Measurements from ENCODE around the gene TRIM59. TPM values are rescaled to one million over a fixed set of nuclear protein-coding genes. Genes with fewer than 3 reads are reported as not detected.

Gene TRIM59
- total and polyA plus RNA-seq, 9 of the 15 experiments (the other 6 are each of a cell fraction or from before 2014, with no cell fraction given): 16.8 to 101 (median 34.8) TPM

MicroRNA genes within 50 kb of the gene (microRNA counts, 767-probe panel; counts per million panel counts)
- 7,856 counts per million, percentile 98 among the panel's probes with 10 or more counts for microRNA hsa-miR-15b-5p

Small RNAs within 50 kb of the gene (microRNA-seq; reads per million reads assigned to microRNA genes)
- gene MIR15B (ENCODE audit: borderline microRNAs expressed): 656 reads per million, percentile 90 among the genes with 10 or more reads in this experiment
- 3,274 reads per million, percentile 96 among the genes with 10 or more reads in this experiment for gene MIR16-2 (ENCODE audit: borderline microRNAs expressed)

Small RNAs within 50 kb of the gene (small RNA-seq; reads per million reads assigned to genes)
- gene MIR15B: 99.6 reads per million, percentile 98 among the genes with 10 or more reads in this experiment
- 30.8 reads per million, percentile 97 among the genes with 10 or more reads in this experiment for gene MIR16-2
- gene RNU7-136P: not detected

Other genes with a start within 250 kb of the TRIM59 start
- gene C3orf80, start 224.4 kb downstream of the TRIM59 start, total RNA-seq (2014; rRNA removed): 0.14 and 0.33 TPM in 2 replicates
- 0.07 and 0.13 TPM in 2 replicates for gene C3orf80, start 224.4 kb downstream of the TRIM59 start, total RNA-seq (2014; rRNA removed; fragmentation: Illumina TruSeq; extraction: Trizol)
- 0.08 and 0.11 TPM in 2 replicates for gene C3orf80, start 224.4 kb downstream of the TRIM59 start, total RNA-seq (2015; rRNA removed; fragmentation: Illumina TruSeq; extraction: Trizol)
- gene C3orf80, start 224.4 kb downstream of the TRIM59 start, total RNA-seq (2021): 0.60 and 0.75 TPM in 2 replicates
- 0.07 and 0.16 TPM in 2 replicates for gene C3orf80, start 224.4 kb downstream of the TRIM59 start, polyA plus RNA-seq (2011; rRNA removed)
- 0.06 and 0.18 TPM in 2 replicates for gene C3orf80, start 224.4 kb downstream of the TRIM59 start, polyA plus RNA-seq (2014; fragmentation: Illumina TruSeq; extraction: Trizol)
- under 1 TPM; 0.03 to 0.04 TPM for gene C3orf80, start 224.4 kb downstream of the TRIM59 start, polyA plus RNA-seq (2014; fragmentation: Nextera tagmentation; extraction: Ambion mirVana)
- 0.16 and 0.31 TPM in 2 replicates for gene C3orf80, start 224.4 kb downstream of the TRIM59 start, polyA plus RNA-seq (2014; rRNA removed)
- 7.5 and 9.5 TPM in 2 replicates for gene IFT80, start 50.6 kb downstream of the TRIM59 start, total RNA-seq (2014; rRNA removed)
- 18.7 and 22.0 TPM in 2 replicates for gene IFT80, start 50.6 kb downstream of the TRIM59 start, total RNA-seq (2014; rRNA removed; fragmentation: Illumina TruSeq; extraction: Trizol)
- gene IFT80, start 50.6 kb downstream of the TRIM59 start, total RNA-seq (2015; rRNA removed; fragmentation: Illumina TruSeq; extraction: Trizol): 17.0 and 17.6 TPM in 2 replicates
- 13.2 and 13.4 TPM in 2 replicates for gene IFT80, start 50.6 kb downstream of the TRIM59 start, total RNA-seq (2021)
- 13.1 and 20.9 TPM in 2 replicates for gene IFT80, start 50.6 kb downstream of the TRIM59 start, polyA plus RNA-seq (2011; rRNA removed)
- 13.6 and 16.4 TPM in 2 replicates for gene IFT80, start 50.6 kb downstream of the TRIM59 start, polyA plus RNA-seq (2014; fragmentation: Illumina TruSeq; extraction: Trizol)
- 1 to 10 TPM; 6.7 to 7.2 TPM for gene IFT80, start 50.6 kb downstream of the TRIM59 start, polyA plus RNA-seq (2014; fragmentation: Nextera tagmentation; extraction: Ambion mirVana)
- gene IFT80, start 50.6 kb downstream of the TRIM59 start, polyA plus RNA-seq (2014; rRNA removed): 14.3 and 21.1 TPM in 2 replicates
- 145 and 201 TPM in 2 replicates for gene SMC4, start 50.1 kb downstream of the TRIM59 start, total RNA-seq (2014; rRNA removed)
- 271 and 309 TPM in 2 replicates for gene SMC4, start 50.1 kb downstream of the TRIM59 start, total RNA-seq (2014; rRNA removed; fragmentation: Illumina TruSeq; extraction: Trizol)
- gene SMC4, start 50.1 kb downstream of the TRIM59 start, total RNA-seq (2015; rRNA removed; fragmentation: Illumina TruSeq; extraction: Trizol): 270 and 326 TPM in 2 replicates
- gene SMC4, start 50.1 kb downstream of the TRIM59 start, total RNA-seq (2021): 162 and 176 TPM in 2 replicates
- 98.2 and 136 TPM in 2 replicates for gene SMC4, start 50.1 kb downstream of the TRIM59 start, polyA plus RNA-seq (2011; rRNA removed)
- gene SMC4, start 50.1 kb downstream of the TRIM59 start, polyA plus RNA-seq (2014; fragmentation: Illumina TruSeq; extraction: Trizol): 233 and 347 TPM in 2 replicates
- 100 to 1,000 TPM in 1 of 2 experiments, 10 to 100 TPM in 1; 87.9 to 105 TPM for gene SMC4, start 50.1 kb downstream of the TRIM59 start, polyA plus RNA-seq (2014; fragmentation: Nextera tagmentation; extraction: Ambion mirVana)
- gene SMC4, start 50.1 kb downstream of the TRIM59 start, polyA plus RNA-seq (2014; rRNA removed): 185 and 198 TPM in 2 replicates
- gene KPNA4, start 115.8 kb upstream of the TRIM59 start, total RNA-seq (2014; rRNA removed): 21.1 and 27.2 TPM in 2 replicates
- gene KPNA4, start 115.8 kb upstream of the TRIM59 start, total RNA-seq (2014; rRNA removed; fragmentation: Illumina TruSeq; extraction: Trizol): 48.5 and 54.8 TPM in 2 replicates
- gene KPNA4, start 115.8 kb upstream of the TRIM59 start, total RNA-seq (2015; rRNA removed; fragmentation: Illumina TruSeq; extraction: Trizol): 48.2 and 53.6 TPM in 2 replicates
- 66.6 and 72.4 TPM in 2 replicates for gene KPNA4, start 115.8 kb upstream of the TRIM59 start, total RNA-seq (2021)
- gene KPNA4, start 115.8 kb upstream of the TRIM59 start, polyA plus RNA-seq (2011; rRNA removed): 22.0 and 37.4 TPM in 2 replicates
- 29.5 and 34.5 TPM in 2 replicates for gene KPNA4, start 115.8 kb upstream of the TRIM59 start, polyA plus RNA-seq (2014; fragmentation: Illumina TruSeq; extraction: Trizol)
- gene KPNA4, start 115.8 kb upstream of the TRIM59 start, polyA plus RNA-seq (2014; fragmentation: Nextera tagmentation; extraction: Ambion mirVana): 10 to 100 TPM; 13.9 to 21.0 TPM
- 19.2 and 20.6 TPM in 2 replicates for gene KPNA4, start 115.8 kb upstream of the TRIM59 start, polyA plus RNA-seq (2014; rRNA removed)
- gene ARL14, start 227.4 kb upstream of the TRIM59 start, total RNA-seq (2014; rRNA removed): not detected in 2 replicates
- not detected in 2 replicates for gene ARL14, start 227.4 kb upstream of the TRIM59 start, total RNA-seq (2014; rRNA removed; fragmentation: Illumina TruSeq; extraction: Trizol)
- 0.11 TPM in 1 of 2 replicates, not detected in the other for gene ARL14, start 227.4 kb upstream of the TRIM59 start, total RNA-seq (2015; rRNA removed; fragmentation: Illumina TruSeq; extraction: Trizol)
- gene ARL14, start 227.4 kb upstream of the TRIM59 start, total RNA-seq (2021): not detected in 2 replicates
- gene ARL14, start 227.4 kb upstream of the TRIM59 start, polyA plus RNA-seq (2011; rRNA removed): not detected in 2 replicates
- not detected in 2 replicates for gene ARL14, start 227.4 kb upstream of the TRIM59 start, polyA plus RNA-seq (2014; fragmentation: Illumina TruSeq; extraction: Trizol)
- gene ARL14, start 227.4 kb upstream of the TRIM59 start, polyA plus RNA-seq (2014; fragmentation: Nextera tagmentation; extraction: Ambion mirVana): not detected
- 0.18 TPM in 1 of 2 replicates, not detected in the other for gene ARL14, start 227.4 kb upstream of the TRIM59 start, polyA plus RNA-seq (2014; rRNA removed)